Measurements from ENCODE around the gene TMEM45A.

GRCh38 chr3:100556673-100557310, 64.4 kb downstream of the TMEM45A start:
- no peak for TF ChIP-seq CTCF (IDR thresholded peaks at IDR 0.05)
- no peak for TF ChIP-seq POLR2A (IDR thresholded peaks at IDR 0.05)
